NCI-H1930 (cell line): ENCODE results near the gene NANS.

Experiments
- DNase-seq, 2 experiments: peaks; one replicate each; lab custom pipeline; 2025; lab: John Stamatoyannopoulos, UW

NANS gene

GRCh38 chr9:98038958-98039357 lies 17.6 kb upstream of the NANS start:
- no peak for DNase-seq

GRCh38 chr9:98039607-98040017 lies 16.9 kb upstream of the NANS start:
- DNase-seq, result no peak

- DNase-seq, result no peak
Observed at GRCh38 chr9:98040212-98040611, 16.3 kb upstream of the NANS start.

GRCh38 chr9:98043915-98044314 lies 12.6 kb upstream of the NANS start:
- DNase-seq, result no peak

GRCh38 chr9:98045234-98046179 lies 11.0 kb upstream of the NANS start:
- DNase-seq, result no peak

- DNase-seq, result no peak
Observed at GRCh38 chr9:98046180-98046543, 10.4 kb upstream of the NANS start.

- DNase-seq, result no peak
Observed at GRCh38 chr9:98047002-98047401, 9.5 kb upstream of the NANS start.

GRCh38 chr9:98049288-98050072 lies 7.1 kb upstream of the NANS start:
- no peak for DNase-seq

- no peak for DNase-seq
Observed at GRCh38 chr9:98050351-98050750, 6.2 kb upstream of the NANS start.

- no peak for DNase-seq
Observed at GRCh38 chr9:98054376-98054951, 2.1 kb upstream of the NANS start.

GRCh38 chr9:98057138-98057799 lies 737 bp downstream of the NANS start:
- DNase-seq, result no peak

- no peak for DNase-seq
Observed at GRCh38 chr9:98062161-98062560, 5.6 kb downstream of the NANS start.

GRCh38 chr9:98064623-98065392 lies 8.3 kb downstream of the NANS start:
- DNase-seq, result no peak

- DNase-seq, result no peak
Observed at GRCh38 chr9:98066235-98066634, 9.7 kb downstream of the NANS start.

- no peak for DNase-seq
Observed at GRCh38 chr9:98067184-98067583, 10.7 kb downstream of the NANS start.

GRCh38 chr9:98069551-98069950 lies 13.0 kb downstream of the NANS start:
- DNase-seq, result no peak

- no peak for DNase-seq
Observed at GRCh38 chr9:98070704-98071103, 14.2 kb downstream of the NANS start.

GRCh38 chr9:98071737-98072136 lies 15.2 kb downstream of the NANS start:
- DNase-seq, result no peak

GRCh38 chr9:98074115-98074990 lies 17.8 kb downstream of the NANS start:
- peak in 1 of 2 experiments; percentile 19 for DNase-seq

GRCh38 chr9:98075332-98075805 lies 18.8 kb downstream of the NANS start:
- no peak for DNase-seq
